ENCODE data around the gene ZNF462. TPM values are rescaled to one million over a fixed set of nuclear protein-coding genes. Genes with fewer than 3 reads are reported as not detected.

Gene ZNF462
- total RNA-seq, 1 experiment from 2014 or later = 164 TPM

DNA sequence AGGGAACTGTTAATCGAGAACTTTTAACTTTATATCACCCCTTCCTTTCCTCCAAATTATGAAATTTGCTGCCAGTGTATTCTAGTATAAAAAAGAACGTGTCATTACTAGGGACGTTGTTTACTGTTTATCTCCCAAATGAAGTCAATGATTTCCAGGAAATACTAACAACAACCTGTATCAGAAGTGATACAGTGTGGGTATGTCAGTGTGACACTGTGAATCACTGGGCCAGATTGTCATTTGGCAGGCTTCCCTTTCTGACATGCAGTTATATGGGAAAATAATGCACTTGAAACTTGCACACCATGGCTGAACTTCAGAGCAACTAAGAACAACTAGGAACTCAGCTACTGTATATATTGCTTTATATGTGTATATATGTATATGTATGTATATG, 12.6 kb downstream of the ZNF462 start:
- no peak overlapping the region for H3K56ac ChIP-seq (ENCODE audit: insufficient read length, low read depth, low read length)
- no peak overlapping the region for H3K18ac ChIP-seq (ENCODE audit: insufficient read length, low read depth, low read length)
- no peak overlapping the region for H3K27ac ChIP-seq (ENCODE audit: insufficient read length, low read depth, low read length)
- no peak overlapping the region for H3T11ph ChIP-seq (ENCODE audit: low read length)
- H3K4ac ChIP-seq (ENCODE audit: low read depth, low read length) = no peak overlapping the region
- H3K23ac ChIP-seq (ENCODE audit: insufficient read length, low read depth, low read length) = no peak overlapping the region
- peaks cover 72% of the 10 kb centered on the region; the same call in 1 of the 2 replicates for H3K79me2 ChIP-seq (ENCODE audit: insufficient read depth, low read length)
- Mint-ChIP-seq H3K9me3 (no peaks in the 10 kb centered on the region), H3K27ac (peak overlapping the region in 1 of 3 experiments; percentile 63; a peak in 1 of 7 replicates), H3K4me3 (no peak overlapping the region), H3K27me3 (ENCODE audit: low read depth) (no peaks in the 10 kb centered on the region), H3K36me3 (ENCODE audit: insufficient read depth in 1 of 3, low read depth in 3 of 3) (peaks cover 7 to 17% (median 10%) of the 10 kb centered on the region in 3 experiments; a peak in 6 of 7 replicates), H3K4me1 (peaks cover 94 to 97% of the 10 kb centered on the region in 2 experiments)
- H3K23me2 ChIP-seq (ENCODE audit: insufficient read length, low read depth, low read length, poor library complexity, severe bottlenecking) = no peaks in the 10 kb centered on the region
- H4K8ac ChIP-seq (replicated peaks; ENCODE audit: insufficient read length, low read depth, low read length) = no peak overlapping the region
- no peak overlapping the region for H2BK12ac ChIP-seq (ENCODE audit: insufficient read length, low read depth, low read length)
- WGBS (ENCODE audit: extremely low coverage, insufficient read length, low lambda C conversion rate) = no CpG with 5 or more reads among the region's 3 CpGs
- no peak overlapping the region for H2BK15ac ChIP-seq (ENCODE audit: low read depth, low read length)
- no peak overlapping the region for H2BK120ac ChIP-seq (ENCODE audit: low read depth, low read length, poor library complexity, severe bottlenecking)
- H3K9ac ChIP-seq (ENCODE audit: extremely low read depth, insufficient read length, low read length) = no peak overlapping the region
- H2BK5ac ChIP-seq (ENCODE audit: insufficient read length, low read length) = no peak overlapping the region
- no peak overlapping the region for H4K91ac ChIP-seq (ENCODE audit: insufficient read length, low read depth, low read length)
- H3K27me3 ChIP-seq (ENCODE audit: insufficient read depth, low read length) = no peaks in the 10 kb centered on the region
- no peak overlapping the region for H2AK5ac ChIP-seq (ENCODE audit: insufficient read length, low read length)
- no peak for DNase-seq
- H3K14ac ChIP-seq (ENCODE audit: insufficient read depth, low read length) = no peak overlapping the region
- H4K5ac ChIP-seq (ENCODE audit: insufficient read length, low read depth, low read length) = no peak overlapping the region
- H3K9me3 ChIP-seq (ENCODE audit: control insufficient read depth, low read depth, low read length) = no peaks in the 10 kb centered on the region
- no peak overlapping the region for H3K4me2 ChIP-seq (ENCODE audit: insufficient read depth, insufficient read length, low read length)
- no peaks in the 10 kb centered on the region for H3K79me1 ChIP-seq (ENCODE audit: insufficient read depth, low read depth, low read length, poor library complexity, severe bottlenecking)
- no peak overlapping the region for H2BK20ac ChIP-seq (ENCODE audit: low read depth, low read length, poor library complexity, severe bottlenecking)
- TF ChIP-seq, protein P1, sequence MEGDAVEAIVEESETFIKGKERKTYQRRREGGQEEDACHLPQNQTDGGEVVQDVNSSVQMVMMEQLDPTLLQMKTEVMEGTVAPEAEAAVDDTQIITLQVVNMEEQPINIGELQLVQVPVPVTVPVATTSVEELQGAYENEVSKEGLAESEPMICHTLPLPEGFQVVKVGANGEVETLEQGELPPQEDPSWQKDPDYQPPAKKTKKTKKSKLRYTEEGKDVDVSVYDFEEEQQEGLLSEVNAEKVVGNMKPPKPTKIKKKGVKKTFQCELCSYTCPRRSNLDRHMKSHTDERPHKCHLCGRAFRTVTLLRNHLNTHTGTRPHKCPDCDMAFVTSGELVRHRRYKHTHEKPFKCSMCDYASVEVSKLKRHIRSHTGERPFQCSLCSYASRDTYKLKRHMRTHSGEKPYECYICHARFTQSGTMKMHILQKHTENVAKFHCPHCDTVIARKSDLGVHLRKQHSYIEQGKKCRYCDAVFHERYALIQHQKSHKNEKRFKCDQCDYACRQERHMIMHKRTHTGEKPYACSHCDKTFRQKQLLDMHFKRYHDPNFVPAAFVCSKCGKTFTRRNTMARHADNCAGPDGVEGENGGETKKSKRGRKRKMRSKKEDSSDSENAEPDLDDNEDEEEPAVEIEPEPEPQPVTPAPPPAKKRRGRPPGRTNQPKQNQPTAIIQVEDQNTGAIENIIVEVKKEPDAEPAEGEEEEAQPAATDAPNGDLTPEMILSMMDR (conservative IDR thresholded peaks at IDR 0.05) = no peak
- peaks cover 47% of the 10 kb centered on the region for H3K4me1 ChIP-seq (ENCODE audit: insufficient read depth, low read length)
- no peaks in the 10 kb centered on the region for H4K20me1 ChIP-seq (ENCODE audit: control insufficient read depth, insufficient read depth, insufficient read length)
- H2AFZ ChIP-seq (ENCODE audit: low read length) = no peak overlapping the region
